ENCODE measurements around the gene TCFL5. TPM values are rescaled to one million over a fixed set of nuclear protein-coding genes. Genes with fewer than 3 reads are reported as not detected.

TCFL5 gene
- total RNA-seq, 1 experiment from 2014 or later = 23.8 TPM

- no peak overlapping the region for H3K27ac ChIP-seq (ENCODE audit: low read length)
- POLR2A ChIA-PET = interaction anchor here (0.9 kb wide), 1 partner anchor 15 kb away, joined by 13 read pairs; no protein-coding TSS in a partner anchor
- H3K36me3 ChIP-seq (ENCODE audit: control insufficient read depth, insufficient read depth, low read length) = peaks cover 34% of the 10 kb centered on the region
- ATAC-seq (peak; percentile 65), DNase-seq (ENCODE audit: low read depth, low spot score) (no peak)
- TF ChIP-seq TCF7L2 (IDR thresholded peaks at IDR 0.05; ENCODE audit: low read depth, low read length) (no peak), CTCF (IDR thresholded peaks at IDR 0.05) (no peak; the same call in 1 of the 2 replicates), SIN3A (IDR thresholded peaks at IDR 0.05; ENCODE audit: borderline replicate concordance, insufficient read depth, low read depth, low read length) (no peak), REST (IDR thresholded peaks at IDR 0.05; ENCODE audit: insufficient read depth in 1 of 2, low read depth in 2 of 2, low read length in 1 of 2) (no peak), POLR2AphosphoS5 (IDR thresholded peaks at IDR 0.05; ENCODE audit: low read depth, low read length) (no peak; the same call in 1 of the 2 replicates)
- H3K9me3 ChIP-seq (ENCODE audit: control insufficient read depth, insufficient read depth, low read depth, low read length) = no peaks in the 10 kb centered on the region
- H3K4me1 ChIP-seq (ENCODE audit: control insufficient read depth, insufficient read depth, low read length) = peaks cover 24% of the 10 kb centered on the region
- in situ Hi-C loops (cut with HindIII; ENCODE audit: low pct_unique_long_range_greater_than_20kb, low sequenced_read_pairs) = no loop called here
- no peak overlapping the region for H3K4me3 ChIP-seq (ENCODE audit: low read depth in 2 of 2, low read length in 2 of 2)
- BruUV-seq (replicated peaks) = no TSS peak
- intact Hi-C loops (cut with micrococcal nuclease; ENCODE audit: unreplicated experiment) = no loop called here
- CTCF ChIA-PET = interaction anchor here (0.9 to 1.1 kb wide), 2 partner anchors 22 to 78 kb away, joined by 3 read pairs; no protein-coding TSS in a partner anchor
- H3K27me3 ChIP-seq (ENCODE audit: control insufficient read depth, insufficient read depth, low read length) = no peaks in the 10 kb centered on the region
These were observed 39.3 kb upstream of the TCFL5 start for GRCh38 chr20:62900692-62901584.

GRCh38 chr20:62900052-62900691 lies 38.5 kb upstream of the TCFL5 start:
- POLR2A ChIA-PET = no interaction called here
- TF ChIP-seq CTCF (IDR thresholded peaks at IDR 0.05) = peak; percentile 93
- no peak; the same call in 1 of the 2 replicates for TF ChIP-seq POLR2AphosphoS5 (IDR thresholded peaks at IDR 0.05; ENCODE audit: low read depth, low read length)
- Histone ChIP-seq H3K27ac (ENCODE audit: low read length) (no peak overlapping the region), H3K27me3 (ENCODE audit: control insufficient read depth, insufficient read depth, low read length) (no peaks in the 10 kb centered on the region), H3K36me3 (ENCODE audit: control insufficient read depth, insufficient read depth, low read length) (peaks cover 29% of the 10 kb centered on the region), H3K9me3 (ENCODE audit: control insufficient read depth, insufficient read depth, low read depth, low read length) (no peaks in the 10 kb centered on the region), H3K4me1 (ENCODE audit: control insufficient read depth, insufficient read depth, low read length) (peaks cover 24% of the 10 kb centered on the region), H3K4me3 (ENCODE audit: low read depth in 2 of 2, low read length in 2 of 2) (no peak overlapping the region)
- no peak for DNase-seq (ENCODE audit: low read depth, low spot score)
- intact Hi-C loops (cut with micrococcal nuclease; ENCODE audit: unreplicated experiment) (no loop called here), in situ Hi-C loops (cut with HindIII; ENCODE audit: low pct_unique_long_range_greater_than_20kb, low sequenced_read_pairs) (no loop called here)
- CTCF ChIA-PET = interaction anchor here (1.0 kb wide), 1 partner anchor 10 kb away, joined by 3 read pairs; no protein-coding TSS in a partner anchor
- BruUV-seq (replicated peaks) = no TSS peak
- peak; percentile 94 for ATAC-seq
